Stimulated activated CD4-positive, alpha-beta T cell treated with anti-CD3 and anti-CD28 coated beads, Interleukin-1b, Interleukin-23, amount 100 ng/mL, for 4 hours (primary cell): Measurements from ENCODE around the gene PCNA.

ENCODE experiments used
- DNase-seq, 2 donors: peaks; one replicate each; pipeline ENCODE4 v3.0.0-alpha.2; 2020; ENCODE audit warnings: low read depth in 2 of 2

Gene PCNA

DNA sequence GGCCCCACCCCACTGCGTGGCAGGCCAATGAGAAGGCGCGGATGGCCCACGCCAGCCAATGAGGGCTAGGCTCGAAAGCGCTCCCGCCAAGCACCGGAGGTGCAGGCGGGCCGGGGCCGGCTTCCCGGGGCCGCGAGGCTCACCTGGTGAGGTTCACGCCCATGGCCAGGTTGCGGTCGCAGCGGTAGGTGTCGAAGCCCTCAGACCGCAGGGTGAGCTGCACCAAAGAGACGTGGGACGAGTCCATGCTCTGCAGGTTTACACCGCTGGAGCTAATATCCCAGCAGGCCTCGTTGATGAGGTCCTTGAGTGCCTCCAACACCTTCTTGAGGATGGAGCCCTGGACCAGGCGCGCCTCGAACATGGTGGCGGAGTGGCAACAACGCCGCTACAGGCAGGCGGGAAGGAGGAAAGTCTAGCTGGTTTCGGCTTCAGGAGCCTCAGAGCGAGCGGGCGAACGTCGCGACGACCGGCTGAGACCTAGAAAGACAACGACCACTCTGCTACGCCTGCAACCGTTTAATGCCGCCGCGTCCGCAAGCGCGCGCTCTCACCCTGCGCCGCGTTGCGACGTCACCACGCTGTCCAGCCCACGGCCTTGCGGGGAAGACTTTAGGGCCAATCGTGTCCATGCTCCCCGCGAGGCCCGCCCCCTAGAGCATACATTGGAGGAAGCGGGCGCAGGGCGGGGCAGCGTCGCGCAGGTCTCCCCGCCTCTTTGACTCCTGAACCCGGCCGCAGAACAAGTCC lies at the start of gene PCNA:
Gene PCNA (minus strand): TSS at position 524 of the 750 bp plus-strand sequence. CDS start 160 bp downstream, at position 364.
- peak; percentile 88 to 93 for DNase-seq

DNA sequence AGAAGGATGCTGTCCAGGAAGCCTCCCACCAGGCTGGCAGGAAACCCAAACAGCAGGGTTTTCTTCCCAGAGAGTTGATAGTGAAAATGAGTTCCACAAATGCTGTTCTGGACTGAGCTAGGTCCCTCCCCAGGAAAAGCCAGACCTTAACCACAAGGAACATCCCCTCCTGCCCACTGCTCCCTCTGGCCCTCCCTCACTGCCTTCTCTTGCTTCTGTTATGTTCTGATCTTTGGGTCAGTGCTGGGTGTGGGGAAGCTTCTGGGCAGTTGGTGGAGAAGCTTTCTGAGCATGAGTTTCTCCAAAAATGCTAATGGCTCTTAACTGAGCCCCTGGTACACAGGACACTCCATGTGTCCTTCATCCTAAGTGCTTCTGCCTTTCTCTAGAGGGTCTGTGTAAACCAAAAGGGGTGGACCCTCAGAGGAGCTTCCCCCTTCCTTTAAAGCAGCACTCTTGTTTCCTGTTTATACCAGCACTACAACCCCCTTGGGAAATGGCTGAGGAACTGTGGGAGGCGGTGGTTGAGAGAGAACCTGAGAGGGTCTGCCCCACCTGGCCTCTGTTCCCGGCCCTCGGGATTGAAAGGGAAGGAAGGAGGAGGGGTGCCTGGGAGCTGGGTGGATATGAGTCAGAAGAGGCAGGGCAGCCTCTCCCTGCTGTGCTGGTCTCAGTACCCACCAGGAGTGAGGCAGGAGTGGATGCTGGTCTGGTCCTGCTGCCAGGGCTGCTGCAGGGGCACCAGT lies 49.1 kb upstream of the PCNA start:
- DNase-seq = no peak

DNA sequence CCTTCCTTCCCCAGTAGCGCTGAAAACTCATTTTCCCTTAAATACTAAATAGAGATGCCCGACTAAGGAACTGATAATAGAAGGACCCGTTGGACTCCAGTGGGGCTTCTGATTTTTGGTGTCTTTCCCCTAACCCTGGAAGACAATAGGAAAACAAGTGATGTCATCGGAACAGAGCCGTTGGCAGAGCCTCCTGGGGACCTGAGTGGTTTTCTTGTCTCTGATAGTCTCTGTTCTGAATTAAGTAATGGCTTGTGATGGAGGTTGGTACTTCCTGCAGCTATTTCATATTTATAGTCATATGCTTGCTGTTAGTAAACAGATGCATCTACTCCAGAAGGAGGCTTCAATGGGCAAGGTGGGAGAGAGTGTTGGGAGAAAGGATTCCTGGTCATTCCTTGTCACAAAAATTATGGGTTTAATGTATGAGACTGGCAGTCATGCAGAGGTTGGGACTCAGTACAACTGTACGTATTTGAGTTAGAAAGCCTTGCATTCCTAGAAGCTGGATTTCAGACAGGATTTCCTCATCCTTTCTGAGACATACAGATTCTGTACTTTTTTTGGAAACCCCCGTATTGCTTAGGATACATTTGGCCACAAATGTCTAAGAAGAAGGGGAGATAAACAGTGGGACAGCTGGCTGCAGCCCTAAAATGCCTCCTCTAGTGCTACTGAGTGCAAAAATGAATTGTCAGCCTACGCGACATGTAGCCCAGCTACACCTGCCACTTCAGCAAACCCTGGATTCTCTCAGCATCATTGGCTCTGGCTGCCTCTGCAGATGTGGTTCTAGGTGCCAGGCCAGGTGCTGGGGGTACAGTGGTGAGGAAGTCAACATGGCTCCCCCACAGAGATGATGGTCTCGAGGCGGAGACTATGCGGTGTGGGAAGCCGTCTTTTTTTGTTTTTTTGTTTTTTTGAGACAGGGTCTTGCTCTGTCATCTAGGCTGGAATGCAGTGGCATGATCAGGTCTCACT lies 45.2 kb upstream of the PCNA start:
- no peak for DNase-seq

DNA sequence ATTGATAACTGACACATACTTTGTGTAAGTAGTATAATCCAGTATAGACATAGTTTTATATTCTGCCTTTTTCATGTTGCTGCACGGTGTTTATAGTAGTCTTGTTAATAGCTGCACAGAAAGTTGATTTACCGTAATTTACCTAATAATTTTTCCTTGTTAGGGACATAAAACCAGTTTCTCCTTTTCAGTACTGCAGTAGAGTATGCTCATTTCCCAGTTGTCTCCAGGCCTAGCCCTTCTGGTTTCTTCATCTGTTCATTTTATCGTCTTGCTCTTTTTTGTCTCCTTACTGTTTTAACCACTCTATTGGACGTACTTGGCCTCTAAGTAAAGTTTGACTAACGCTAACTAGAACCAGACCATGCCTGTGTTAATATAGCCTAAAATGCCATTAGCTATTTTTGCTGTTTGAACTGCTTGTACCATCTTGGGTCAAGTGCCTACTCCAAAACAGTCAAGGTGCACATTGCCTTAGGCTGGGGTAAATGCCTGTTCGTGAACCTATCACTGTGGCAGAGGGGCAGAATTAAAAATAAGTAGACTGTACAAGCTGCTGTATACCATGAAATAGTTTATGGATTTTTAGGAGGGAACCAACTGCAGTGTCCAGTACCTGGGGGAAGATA lies 41.9 kb upstream of the PCNA start:
- DNase-seq = no peak

DNA sequence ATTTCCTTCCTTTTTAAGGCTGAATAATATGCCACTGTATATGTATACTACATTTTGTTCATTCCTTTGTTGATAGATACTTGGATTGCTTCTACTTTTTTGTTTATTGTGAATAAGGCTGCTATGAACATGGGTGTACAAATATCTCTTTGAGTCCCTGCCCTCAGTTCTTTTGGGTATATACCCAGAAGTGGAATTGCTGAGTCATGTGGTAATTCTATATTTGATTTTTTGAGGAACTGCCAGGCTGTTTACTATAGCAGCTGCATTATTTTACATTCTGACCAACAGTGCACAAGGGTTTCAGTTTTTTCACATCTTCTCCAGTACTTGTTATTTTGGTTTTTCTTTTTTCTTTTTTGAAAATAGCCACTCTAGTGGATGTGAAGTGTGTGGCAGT lies 41.1 kb upstream of the PCNA start:
- DNase-seq = no peak

DNA sequence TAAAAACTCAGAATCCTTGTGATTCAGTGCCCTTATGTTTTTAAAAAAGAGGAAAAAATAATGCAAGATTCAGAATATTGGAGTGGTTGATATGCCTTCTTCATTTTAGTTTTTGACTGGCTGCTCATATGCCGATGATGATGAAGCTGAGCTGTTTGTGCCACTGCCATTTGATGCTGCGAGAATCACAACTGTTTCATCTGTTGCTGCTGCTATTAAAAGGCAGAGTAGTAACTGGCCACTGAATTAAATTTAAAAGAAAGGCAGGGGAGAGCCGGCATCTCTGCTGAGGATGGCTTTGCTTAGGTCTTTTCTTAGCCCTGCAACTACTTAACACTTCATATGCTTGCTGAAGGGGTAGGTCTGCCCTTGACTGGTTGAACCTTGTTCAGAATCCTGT lies 40.2 kb upstream of the PCNA start:
- DNase-seq = no peak

DNA sequence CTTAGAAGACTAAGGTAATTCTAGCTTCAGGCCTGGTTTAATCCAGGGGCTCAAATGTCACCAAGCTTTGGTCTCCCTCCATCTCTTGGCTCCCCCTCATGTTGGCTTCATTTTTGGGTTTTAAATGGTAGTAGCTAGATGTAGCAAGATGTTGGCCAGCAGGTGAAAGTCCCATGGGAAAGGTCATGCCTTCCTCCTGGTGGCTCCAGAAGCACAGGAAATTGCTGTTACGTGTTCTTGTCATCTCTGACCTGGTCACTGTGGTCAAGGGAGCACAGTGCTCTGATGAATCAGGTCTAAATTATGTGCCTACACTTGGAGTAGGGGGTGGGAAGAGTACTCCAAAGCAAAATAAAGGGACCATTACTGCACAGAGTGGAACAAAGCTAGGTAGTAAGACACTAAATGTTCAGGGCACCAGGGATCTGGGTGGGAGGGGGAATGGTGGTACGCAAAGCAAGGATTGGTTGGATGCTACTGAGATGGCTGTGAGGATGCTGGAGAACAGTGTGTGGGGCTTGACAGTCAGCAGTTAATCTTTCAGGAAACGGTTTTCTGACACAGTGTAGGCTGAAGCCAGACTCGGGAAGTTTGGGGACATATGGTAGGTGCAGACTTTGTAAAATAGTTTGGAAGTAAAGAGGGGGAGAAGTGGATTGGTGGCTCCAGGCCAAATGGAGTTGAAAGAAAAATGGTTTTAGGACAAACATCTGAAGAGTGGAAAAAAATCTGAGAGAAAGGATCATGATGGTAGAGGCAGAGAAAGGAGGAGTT lies 37.1 kb upstream of the PCNA start:
- DNase-seq = no peak

DNA sequence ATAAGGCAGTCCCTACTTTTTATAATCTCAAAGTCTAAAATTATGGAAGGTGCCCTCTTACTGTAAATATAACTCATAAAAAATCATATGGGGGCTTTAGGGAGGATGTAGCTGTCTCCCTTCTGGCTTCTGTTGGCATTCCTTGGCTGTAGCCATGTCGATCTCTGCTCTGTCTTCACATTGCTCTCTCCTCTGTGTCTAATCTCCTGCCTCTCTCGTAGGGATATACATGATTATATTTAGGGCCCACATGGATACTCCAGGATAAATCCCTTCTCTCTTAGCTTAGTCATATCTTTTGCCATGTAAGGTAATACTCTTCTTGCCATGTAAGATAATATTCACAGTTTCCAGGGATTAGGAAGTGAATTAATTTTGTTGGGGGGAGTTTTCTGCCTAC lies 35.6 kb upstream of the PCNA start:
- no peak for DNase-seq

DNA sequence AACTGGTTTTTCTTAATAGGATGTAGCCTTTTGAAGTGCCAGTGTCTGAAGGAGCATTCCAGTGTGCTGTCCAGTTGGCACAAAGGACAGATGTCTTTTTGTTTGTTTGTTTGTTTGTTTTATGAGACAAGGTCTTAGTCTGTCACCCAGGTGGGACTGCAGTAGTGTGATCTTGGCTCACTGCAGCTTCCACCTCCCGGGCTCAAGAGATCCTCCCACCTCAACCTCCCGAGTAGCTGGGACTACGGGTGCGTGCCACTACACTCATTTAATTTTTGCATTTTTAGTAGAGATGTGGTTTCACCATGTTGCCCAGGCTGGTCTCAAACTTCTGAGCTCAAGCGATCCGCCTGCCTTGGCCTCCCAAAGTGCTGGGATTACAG lies 34.8 kb upstream of the PCNA start:
- DNase-seq = no peak

DNA sequence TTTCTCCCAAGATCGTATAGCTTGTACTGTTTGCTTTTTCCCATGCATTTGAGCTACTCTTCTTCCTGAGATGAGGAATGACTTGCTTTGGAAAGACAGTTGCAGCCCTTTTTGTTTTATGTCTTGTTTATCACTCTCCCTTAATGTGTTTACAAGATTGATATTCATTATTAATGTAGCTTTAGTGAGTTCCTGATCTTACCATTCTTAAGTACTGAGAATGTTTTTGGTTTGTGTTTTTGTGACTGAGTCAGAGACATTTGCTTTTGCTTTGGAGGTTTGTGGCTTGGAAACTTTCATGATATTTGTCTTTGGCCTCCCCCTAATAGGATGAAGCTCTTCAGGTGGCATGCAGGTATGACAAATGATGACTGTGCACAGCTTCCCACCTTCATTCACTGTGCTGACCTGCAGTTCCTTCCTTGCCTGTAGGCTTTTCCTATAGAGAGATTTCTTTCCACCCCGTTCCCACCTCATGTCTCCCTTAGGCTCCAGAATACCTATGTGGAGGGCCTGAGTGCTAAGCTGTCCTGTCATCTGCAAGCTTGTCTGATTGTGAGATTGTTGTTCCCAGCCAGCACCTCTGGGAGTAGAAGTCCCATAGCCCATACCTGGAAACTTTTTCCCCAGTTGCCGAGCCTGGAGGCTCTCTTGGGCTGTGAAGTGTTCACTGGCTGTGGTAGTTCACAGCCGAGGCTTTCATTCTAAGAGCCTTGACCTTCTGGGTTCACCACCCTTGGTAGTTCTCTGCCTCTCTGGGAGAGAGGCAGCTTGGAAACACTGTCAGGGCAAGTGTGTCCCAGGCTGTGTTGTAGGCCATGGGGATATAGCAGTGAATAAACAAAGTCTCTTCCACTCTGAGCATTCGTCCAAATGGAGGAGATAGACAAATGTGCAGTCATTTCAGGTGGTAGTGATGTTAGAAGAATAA lies 34.1 kb upstream of the PCNA start:
- no peak for DNase-seq

DNA sequence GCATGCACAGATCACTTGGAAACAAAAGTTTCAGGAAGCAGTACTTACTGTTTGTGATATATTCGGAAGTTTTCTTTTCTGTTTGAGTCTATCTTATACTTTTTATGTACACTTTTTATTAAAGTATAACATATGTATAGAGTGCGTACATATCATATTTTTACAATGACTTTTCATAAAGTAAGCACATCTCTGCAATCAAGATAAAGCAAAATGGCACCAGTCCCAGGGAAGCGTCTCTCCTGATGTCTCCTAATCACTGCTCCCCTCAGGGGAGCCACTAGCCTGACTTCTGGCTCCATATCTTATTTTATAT lies 33.4 kb upstream of the PCNA start:
- no peak for DNase-seq

DNA sequence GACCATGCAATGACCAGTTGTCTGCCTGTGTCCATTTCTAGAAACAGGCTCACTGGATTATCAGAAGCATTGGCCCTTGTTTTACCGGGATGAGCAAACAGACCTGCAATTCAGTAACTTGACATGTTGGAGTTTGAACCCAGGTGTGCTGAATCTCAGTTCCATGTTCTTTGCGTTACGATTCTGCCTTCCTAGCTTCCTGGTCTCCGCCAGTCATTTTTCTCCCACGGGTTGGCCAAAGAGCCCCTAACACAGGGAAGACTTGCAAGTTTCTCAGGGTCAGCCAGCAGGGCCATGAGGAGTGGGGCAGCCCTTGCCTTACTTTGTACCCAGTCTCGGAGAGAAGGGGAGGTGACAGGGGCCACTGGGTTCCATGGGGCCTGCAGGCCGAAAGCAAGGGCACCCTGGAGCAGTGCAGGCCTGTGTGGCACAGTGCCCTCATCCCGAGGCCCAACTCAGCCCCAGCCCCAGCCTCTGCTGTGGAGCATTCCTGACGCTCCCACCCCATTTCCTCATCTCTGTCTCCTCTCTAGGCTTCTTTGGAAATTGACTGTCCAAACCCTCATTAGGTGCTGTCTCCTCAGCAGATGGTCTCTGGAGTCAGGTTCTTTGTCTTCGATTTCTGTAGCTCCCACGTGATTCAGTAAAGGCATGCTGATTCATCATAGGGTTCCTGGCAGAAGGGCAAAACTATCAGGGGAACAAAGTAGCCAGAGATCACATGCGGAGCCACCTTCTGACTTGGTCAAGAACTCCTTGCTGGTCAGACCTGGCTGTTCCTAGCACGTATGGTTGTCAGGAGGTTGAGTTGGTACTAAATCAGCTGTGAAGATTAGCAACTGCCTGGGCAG lies 30.7 kb upstream of the PCNA start:
- DNase-seq = no peak

DNA sequence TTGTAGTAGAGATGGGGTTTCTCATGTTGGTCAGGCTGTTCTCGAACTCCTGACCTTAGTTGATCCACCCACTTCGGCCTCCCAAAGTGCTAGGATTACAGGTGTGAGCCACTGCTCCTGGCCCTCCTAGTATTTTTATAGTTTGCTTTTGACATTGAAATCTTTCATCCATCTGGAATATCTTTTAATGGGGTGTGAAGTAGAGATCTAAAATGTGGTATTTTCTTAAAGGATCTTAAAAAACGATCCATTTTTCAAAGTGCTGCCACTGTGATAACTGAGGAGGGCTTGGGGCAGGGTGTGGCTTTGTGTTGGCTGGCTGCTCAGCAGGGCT lies 30.1 kb upstream of the PCNA start:
- no peak for DNase-seq

DNA sequence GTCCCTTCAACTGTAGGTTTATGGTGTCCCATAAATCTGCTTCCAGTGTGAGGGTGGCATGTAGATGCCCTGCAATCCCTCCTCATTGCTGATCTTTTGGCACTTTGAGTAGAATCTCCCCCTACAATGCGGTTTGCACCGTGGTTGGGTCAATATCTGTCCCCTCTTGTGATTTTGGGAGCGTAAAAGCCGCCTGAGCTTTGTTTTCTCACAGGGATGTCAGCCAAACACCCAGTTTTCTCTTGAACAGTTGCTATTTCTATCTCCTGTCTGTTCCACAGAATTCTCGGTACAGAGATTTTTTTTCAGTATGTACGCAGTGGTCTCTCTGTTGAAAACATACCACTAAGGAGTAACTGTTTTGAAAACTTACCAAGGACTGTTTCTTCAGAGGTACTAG lies 28.8 kb upstream of the PCNA start:
- DNase-seq = no peak

DNA sequence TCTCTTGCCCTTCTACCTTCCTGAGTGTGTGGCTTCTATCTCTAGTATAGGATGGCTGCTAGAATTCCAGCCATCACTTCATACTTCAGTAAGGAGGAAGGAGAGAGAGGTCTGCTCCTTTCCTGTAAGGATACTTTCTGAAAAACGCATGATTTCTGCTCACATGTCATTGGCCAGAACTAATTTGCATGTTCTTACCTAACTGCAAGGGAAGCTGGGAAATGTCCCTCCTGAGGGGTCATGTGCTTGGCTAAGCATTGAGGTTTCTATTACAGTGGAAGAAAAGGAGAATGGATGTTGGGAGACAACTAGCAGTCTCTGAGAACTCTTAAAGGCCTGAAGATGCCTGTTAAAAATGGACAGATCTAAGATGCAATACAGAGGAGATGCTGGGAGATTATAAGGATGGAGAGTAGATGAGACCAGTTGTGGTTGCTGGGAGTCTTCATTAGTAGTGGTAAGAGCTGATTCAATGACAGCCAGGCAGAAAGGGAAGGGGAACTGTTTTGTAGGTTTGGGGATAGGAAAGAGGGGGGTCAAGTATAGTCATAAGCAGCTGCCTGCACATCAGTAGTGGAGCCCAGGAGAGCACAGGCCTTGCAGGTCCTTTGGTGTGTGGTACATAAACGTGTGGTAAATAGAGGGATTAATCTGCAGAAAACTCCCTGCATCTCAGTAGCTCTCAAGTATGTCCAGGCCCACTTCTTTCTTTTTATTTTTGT lies 27.3 kb upstream of the PCNA start:
- DNase-seq = no peak

DNA sequence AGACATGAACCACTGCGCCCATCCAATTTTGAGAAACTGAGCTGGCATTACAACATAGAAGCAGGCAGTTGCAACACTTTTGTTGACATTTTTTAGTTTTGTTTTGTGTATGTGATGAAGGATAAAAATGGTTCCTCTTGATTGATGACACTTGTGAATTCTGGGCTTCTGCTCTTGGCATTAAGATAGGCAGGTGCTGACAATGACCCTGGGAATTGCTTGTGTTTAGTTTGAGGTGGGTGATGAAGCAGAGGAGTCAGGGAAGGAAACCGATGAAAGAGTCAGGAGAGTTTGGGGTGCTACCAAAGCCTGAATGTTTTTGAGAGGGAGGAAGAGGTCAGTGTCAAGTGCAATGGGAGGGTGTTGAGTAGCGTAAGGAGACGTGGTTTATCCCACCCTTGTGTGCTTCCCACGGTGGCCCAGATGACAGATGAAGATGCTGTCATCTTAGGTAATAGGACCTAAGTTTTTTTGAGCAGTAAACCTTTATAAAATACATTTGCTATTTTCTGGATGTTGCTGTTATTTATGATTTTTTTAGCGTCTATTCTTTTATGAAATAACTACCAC lies 26.4 kb upstream of the PCNA start:
- DNase-seq = no peak

DNA sequence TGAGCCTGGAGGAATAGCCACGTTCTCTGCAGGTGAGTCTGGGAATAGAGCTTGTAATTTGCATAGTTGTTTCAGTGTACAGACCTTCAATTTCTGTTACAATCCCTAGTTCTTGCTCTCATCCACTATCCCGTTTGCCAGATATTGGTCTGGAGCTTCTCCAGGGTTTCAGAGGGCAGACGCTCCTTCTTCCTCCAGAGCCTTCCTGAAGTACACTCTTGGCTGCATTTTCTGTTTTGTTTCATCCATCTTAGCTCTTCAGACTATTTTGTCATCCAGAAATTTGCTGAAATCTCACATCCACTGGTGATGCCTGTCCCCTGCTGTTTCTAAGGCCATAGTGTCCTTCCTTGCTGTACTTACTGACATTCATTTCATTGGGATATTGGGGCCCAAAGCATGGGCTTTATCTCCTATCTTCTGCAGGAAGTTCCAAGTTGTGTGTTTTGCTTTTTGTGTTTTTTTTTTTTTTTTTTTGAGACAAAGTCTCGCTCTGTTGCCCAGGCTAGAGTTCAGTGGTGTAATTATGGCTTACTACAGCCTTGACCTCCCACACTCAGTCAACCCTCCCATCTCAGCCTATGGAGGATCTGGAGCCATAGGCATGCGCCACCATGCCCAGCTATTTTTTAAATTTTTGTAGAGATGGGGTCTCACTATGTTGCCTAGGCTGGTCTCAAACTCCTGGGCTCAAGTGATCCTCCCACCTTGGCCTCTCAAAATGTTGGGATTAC lies 25.8 kb upstream of the PCNA start:
- no peak for DNase-seq

DNA sequence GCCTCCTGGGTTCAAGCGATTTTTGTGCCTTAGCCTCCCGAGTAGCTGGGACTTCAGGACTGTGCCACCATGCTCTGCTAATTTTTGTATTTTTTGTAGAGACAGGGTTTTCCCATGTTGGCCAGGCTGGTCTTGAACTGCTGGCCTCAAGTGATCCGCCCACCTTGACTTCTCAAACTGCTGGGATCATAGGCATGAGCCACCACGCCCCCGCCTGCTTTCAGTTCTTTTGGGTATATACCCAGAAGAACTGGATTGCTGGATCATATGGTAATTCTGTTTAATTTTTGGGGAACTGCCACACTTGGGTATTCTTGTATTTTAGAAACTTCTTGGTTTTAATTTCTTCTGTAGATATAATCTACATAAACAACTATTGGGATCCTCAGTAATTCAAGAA lies 24.1 kb upstream of the PCNA start:
- no peak for DNase-seq
